AG04450 (cell line): ENCODE results near the gene CEP95. TPM values are rescaled to one million over a fixed set of nuclear protein-coding genes. Genes with fewer than 3 reads are reported as not detected.
"Not testable (repeated sequence)": the region's sequence is repeated elsewhere in the genome, so short reads cannot be mapped to it uniquely, and the experiment has no call there.

Experiments used
- CTCF ChIA-PET: fragments of 300-600, 350-600 bp; formaldehyde crosslinking; extraction: SDS; loops from one replicate; lab custom pipeline; 2022; ENCODE audit warnings: antibody characterized with exemption, inconsistent platforms; lab: Charles Lee
- POLR2A ChIA-PET: fragments of 350-600 bp; formaldehyde crosslinking; extraction: SDS; loops from one replicate; lab custom pipeline; 2021; ENCODE audit warnings: antibody characterized with exemption, inconsistent platforms; lab: Yijun Ruan, JAX
- DNase-seq: peaks from one replicate; pipeline ENCODE4 v3.0.0-alpha.2; 2011; ENCODE audit warnings: low read depth, low spot score
- H3K27ac ChIP-seq: one replicate; pipeline ENCODE4 v1.5.1; 2012; ENCODE audit warnings: low read depth, low read length, control low read depth
- H3K27me3 ChIP-seq: one replicate; pipeline ENCODE4 v1.6.0; 2012; ENCODE audit warnings: low read length; ENCODE audit not compliant: control insufficient read depth, insufficient read depth
- H3K4me3 ChIP-seq: 2 replicates; pipeline ENCODE4 v1.5.1; 2011; ENCODE audit warnings: mild to moderate bottlenecking, low read depth, low read length, control low read depth
- H3K9me3 ChIP-seq: 2 replicates; pipeline ENCODE4 v1.5.1; 2012; ENCODE audit warnings: low read length; ENCODE audit not compliant: control insufficient read depth, insufficient read depth
- CTCF ChIP-seq: IDR thresholded peaks from 2 replicates; pipeline ENCODE4 v1.5.1; 2011; ENCODE audit warnings: low read depth, low read length, control low read depth, inconsistent platforms
- polyA minus RNA-seq: library from RNA; depleted of rRNA, polyadenylated mRNA; stranded (reverse); fragments of >200 nt; gene quantifications from 2 replicates; pipeline ENCODE4 v1.2.3, GENCODE V29; 2011; rRNA and poly(A)+ RNA removed
- polyA plus RNA-seq: library from polyadenylated mRNA; depleted of rRNA; stranded (reverse); fragments of >200 nt; gene quantifications from 2 replicates; pipeline ENCODE4 v1.2.3, GENCODE V29; 2011; rRNA removed

CEP95 gene
- polyA plus RNA-seq: 18.6 and 29.8 TPM in 2 replicates
- polyA minus RNA-seq: 20.1 and 23.8 TPM in 2 replicates

DNA sequence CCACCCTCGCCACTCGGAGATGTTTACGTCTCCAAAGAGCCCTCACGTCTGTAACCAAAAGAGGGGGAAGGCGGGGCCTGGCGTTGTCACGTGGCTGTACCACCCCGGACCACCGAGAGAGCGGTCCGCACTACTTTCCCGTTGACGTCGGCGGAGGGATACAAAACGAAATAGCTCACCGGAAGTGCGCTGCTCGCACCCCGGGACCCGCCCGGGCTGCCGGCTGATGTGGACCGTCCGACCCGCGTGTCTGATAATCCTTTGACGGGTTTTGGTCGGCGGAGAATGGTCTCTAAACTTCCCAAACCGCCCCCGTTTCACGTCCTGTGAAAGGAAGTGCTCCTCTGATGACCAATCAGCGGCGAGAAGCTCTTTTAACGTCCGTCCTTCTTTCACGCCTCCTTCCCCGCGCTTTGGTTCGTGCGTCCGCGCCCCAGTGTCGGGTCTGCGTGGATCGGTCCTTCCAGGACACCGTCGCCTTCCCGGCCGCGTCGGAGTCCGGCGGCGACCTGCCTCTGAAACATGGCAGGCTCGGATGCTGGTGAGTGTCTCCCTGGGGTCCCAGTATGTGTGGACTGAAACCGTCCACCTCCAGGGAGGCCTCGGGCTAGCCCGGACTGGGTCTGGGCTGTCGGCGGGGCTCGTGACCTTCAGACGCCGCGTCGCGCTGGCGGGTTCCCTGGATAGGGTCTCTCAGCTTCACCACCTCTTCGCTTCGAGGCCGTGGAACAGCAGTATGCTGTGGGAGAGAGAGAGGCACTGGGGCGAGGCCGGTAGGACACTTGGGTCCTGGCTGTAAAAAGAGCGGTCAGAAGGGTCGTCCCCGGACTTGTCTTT lies at the start of gene CEP95:
Gene CEP95 (plus strand): TSS at position 402 of the 837 bp plus-strand sequence. CDS start 121 bp downstream, at position 523.
- ChIA-PET CTCF (interaction anchor here (0.7 to 2.0 kb wide), 6 partner anchors 9 to 143 kb away, joined by 3 to 26 read pairs (median 4); no protein-coding TSS in a partner anchor), POLR2A (interaction anchor here (0.6 to 2.9 kb wide), 23 partner anchors 9 to 733 kb away, joined by 3 to 77 read pairs (median 3); partner anchors contain the start of genes CCDC47, DDX42 and POLG2)
- TF ChIP-seq CTCF: no peak
- H3K9me3 ChIP-seq: peaks cover 3% of the 10 kb centered on the region; the same call in 1 of the 2 replicates
- peak within 1 kb of the TSS; percentile 94 for H3K4me3 ChIP-seq
- DNase-seq: peak; percentile 98
- H3K27ac ChIP-seq: peak within 1 kb of the TSS; percentile 99
- no peaks in the 10 kb centered on the region for H3K27me3 ChIP-seq

- DNase-seq: no peak
- TF ChIP-seq CTCF: no peak
- POLR2A ChIA-PET: interaction anchor here (0.9 kb wide), 1 partner anchor 39 kb away, joined by 3 read pairs; the partner anchor contains the start of gene POLG2
- no peak overlapping the region for H3K4me3 ChIP-seq
- H3K27me3 ChIP-seq: no peaks in the 10 kb centered on the region
- H3K27ac ChIP-seq: no peak overlapping the region
- CTCF ChIA-PET: interaction anchor here (1.0 kb wide), 2 partner anchors 34 to 37 kb away, joined by 3 read pairs; no protein-coding TSS in a partner anchor
- H3K9me3 ChIP-seq: no peaks in the 10 kb centered on the region
Measured at GRCh38 chr17:64457156-64457555, 49.6 kb upstream of the CEP95 start.

GRCh38 chr17:64458756-64459155 lies 48.0 kb upstream of the CEP95 start:
- no peaks in the 10 kb centered on the region for H3K9me3 ChIP-seq
- no peak for DNase-seq
- H3K27ac ChIP-seq: no peak overlapping the region
- no peaks in the 10 kb centered on the region for H3K27me3 ChIP-seq
- no peak for TF ChIP-seq CTCF
- ChIA-PET POLR2A (interaction anchor here (0.7 kb wide), 1 partner anchor 345 kb away, joined by 3 read pairs; no protein-coding TSS in a partner anchor), CTCF (no interaction called here)
- no peak overlapping the region for H3K4me3 ChIP-seq

GRCh38 chr17:64459284-64459747 lies 47.5 kb upstream of the CEP95 start:
- Histone ChIP-seq H3K9me3 (no peaks in the 10 kb centered on the region), H3K27ac (peak overlapping the region; percentile 31), H3K4me3 (no peak overlapping the region), H3K27me3 (no peaks in the 10 kb centered on the region)
- DNase-seq: no peak
- no peak for TF ChIP-seq CTCF
- ChIA-PET CTCF (interaction anchor here (0.6 kb wide), 1 partner anchor 386 kb away, joined by 3 read pairs; no protein-coding TSS in a partner anchor), POLR2A (interaction anchor here (0.7 kb wide), 1 partner anchor 345 kb away, joined by 3 read pairs; no protein-coding TSS in a partner anchor)

DNA sequence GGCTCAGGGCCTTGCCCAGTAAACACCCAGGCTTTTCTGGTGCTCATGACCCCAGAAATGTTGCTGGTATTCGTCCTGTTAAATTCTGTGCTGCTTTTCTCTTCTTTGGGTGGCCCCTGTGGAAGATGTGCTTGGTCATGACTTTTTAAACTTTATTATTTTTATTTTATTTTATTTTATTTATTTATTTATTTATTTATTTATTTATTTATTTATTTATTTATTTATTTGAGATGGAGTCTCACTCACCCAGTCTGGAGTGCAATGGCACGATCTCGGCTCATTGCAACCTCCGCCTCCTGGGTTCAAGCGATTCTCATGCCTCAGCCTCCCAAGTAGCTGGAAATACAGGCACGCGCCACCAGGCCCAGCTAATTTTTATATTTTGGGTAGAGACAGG lies 47.0 kb upstream of the CEP95 start:
- H3K9me3 ChIP-seq, DNase-seq, POLR2A ChIA-PET, H3K4me3 ChIP-seq, H3K27me3 ChIP-seq: not testable (repeated sequence)
- CTCF ChIA-PET: interaction anchor here (0.6 kb wide), 1 partner anchor 386 kb away, joined by 3 read pairs; no protein-coding TSS in a partner anchor
- peak overlapping the region; percentile 31 for H3K27ac ChIP-seq
